Kidney (tissue), 22 donors: ENCODE measurements around the gene A4GNT. TPM values are rescaled to one million over a fixed set of nuclear protein-coding genes. Genes with fewer than 3 reads are reported as not detected.

Source experiments
- DNase-seq, 5 donors: peaks; one replicate each; pipeline ENCODE4 v3.0.0-alpha.2; 2013 to 2020
- FAIRE-seq: peaks from 2 replicates; lab custom pipeline; 2012; peaks lifted over from hg19 to GRCh38; lab: Jason Lieb, UNC
- H3K27ac ChIP-seq, 2 donors: one replicate each; pipeline ENCODE4 v1.7.0; 2013; ENCODE audit warnings: low read depth in 2 of 2, low read length in 2 of 2, inconsistent platforms in 1 of 2
- H3K27me3 ChIP-seq: one replicate; pipeline ENCODE4 v1.7.1; 2013; ENCODE audit warnings: low read length, inconsistent platforms; ENCODE audit not compliant: control insufficient read depth, insufficient read depth
- H3K36me3 ChIP-seq, 3 donors: one replicate each; pipeline versions ENCODE4 v1.7.0 to v1.7.1; 2013; ENCODE audit warnings: low read length in 3 of 3, control low read depth in 1 of 3, inconsistent platforms in 1 of 3; ENCODE audit not compliant: insufficient read depth in 3 of 3, control insufficient read depth in 2 of 3
- H3K4me1 ChIP-seq, 3 donors: one replicate each; pipeline versions ENCODE4 v1.7.0 to v1.7.1; 2013; ENCODE audit warnings: low read length in 3 of 3, inconsistent platforms in 1 of 3, low read depth in 1 of 3; ENCODE audit not compliant: control insufficient read depth in 2 of 3, insufficient read depth in 2 of 3
- H3K4me3 ChIP-seq, 3 donors: one replicate each; pipeline versions ENCODE4 v1.7.0 to v1.8.1; 2013; ENCODE audit warnings: low read length in 3 of 3, control low read depth in 1 of 3, inconsistent platforms in 1 of 3
- H3K9ac ChIP-seq, 3 donors: one replicate each; pipeline versions ENCODE4 v1.7.0 to v1.7.1; 2013; ENCODE audit warnings: low read length in 3 of 3, control low read depth in 1 of 3, inconsistent platforms in 1 of 3
- H3K9me3 ChIP-seq, 3 donors: one replicate each; pipeline versions ENCODE4 v1.7.0 to v1.7.1; 2013; ENCODE audit warnings: low read length in 3 of 3, control low read depth in 1 of 3, inconsistent platforms in 1 of 3; ENCODE audit not compliant: control insufficient read depth in 2 of 3, insufficient read depth in 1 of 3
- CTCF ChIP-seq: IDR thresholded peaks from 3 replicates; pipeline ENCODE4 v1.5.1; 2012; ENCODE audit warnings: mild to moderate bottlenecking, moderate library complexity, borderline replicate concordance; ENCODE audit not compliant: insufficient read depth; ENCODE audit errors: extremely low read depth
- intact Hi-C: fragments of 100-400 bp; cut with DNase I; formaldehyde crosslinking; loops from one replicate; pipeline ENCODE4 v1.11.1; 2022
- long read RNA-seq, 10 donors: library from polyadenylated mRNA in 1 of 10; unstranded in 1 of 10; transcript quantifications; one replicate each; pipeline ENCODE4 v2.0.0 and lab custom pipeline, GENCODE V29; 2021 to 2026
- polyA plus RNA-seq: library from polyadenylated mRNA; stranded (reverse); fragments of 350-450 nt; fragmentation: Illumina TruSeq; extraction: RNeasy Lipid Tissue Mini Kit (QIAGEN cat#74804); gene quantifications from one replicate; pipeline ENCODE4 v1.2.3, GENCODE V29; 2014; ENCODE audit warnings: low read depth, low replicate concordance; ENCODE audit not compliant: insufficient read depth
- total RNA-seq: library from RNA; stranded (reverse); fragmentation: NEBNext Ultra II Directional; extraction: Animal tissue kit (Norgen Biotek cat#: 25700); gene quantifications from one replicate; pipeline ENCODE4 v1.2.1, GENCODE V29; 2021
- donor health status: control.
- donor health status: control.
- donor health status: control.
- donor health status: control.
- donor health status: control.
- donor health status: DM: yes; HTN: yes; CAD: no.
- donor health status: Normal renal cell carcinoma (clear cell type).

A4GNT gene
- not detected for total RNA-seq
- polyA plus RNA-seq, result not detected
- long read RNA-seq, donor 1, result 0 reads
- long read RNA-seq, donor 2, result 0 reads
- long read RNA-seq, donor 3, result 0 reads
- long read RNA-seq, donor 4, partial matches to known transcripts, result 0 of 1 reads
- long read RNA-seq, donor 4, other reads (novel, unspliced or antisense), result 0 of 1 reads
- long read RNA-seq, donor 5, result 0 reads
- long read RNA-seq, donor 6, result 0 reads
- long read RNA-seq, donor 7, result 0 reads
- long read RNA-seq, donor 8, result 0 reads
- long read RNA-seq, donor 9, result 0 reads
- long read RNA-seq, donor 10, result 0 reads

- no peak within 1 kb of the TSS for H3K27ac ChIP-seq
- no peak within 1 kb of the TSS for H3K4me3 ChIP-seq
- TF ChIP-seq CTCF, result no peak
- no peaks in the 10 kb centered on the region for H3K36me3 ChIP-seq
- H3K27me3 ChIP-seq, result no peaks in the 10 kb centered on the region
- H3K9me3 ChIP-seq, result no peaks in the 10 kb centered on the region
- FAIRE-seq, result no peak
- H3K4me1 ChIP-seq, result no peaks in the 10 kb centered on the region
- peak in 2 of 5 donors; percentile 17 to 26 for DNase-seq
- intact Hi-C loops, result no loop called here
- H3K9ac ChIP-seq, result no peak within 1 kb of the TSS
Observed at GRCh38 chr3:138132239-138132638, at the start of gene A4GNT. Gene A4GNT (minus strand): TSS chr3:138132390. CDS start chr3:138131256, 1,134 bp downstream.

- H3K36me3 ChIP-seq, result no peaks in the 10 kb centered on the region
- DNase-seq, result peak in 2 of 5 donors; percentile 27 to 32
- H3K27me3 ChIP-seq, result no peaks in the 10 kb centered on the region
- no peaks in the 10 kb centered on the region for H3K4me1 ChIP-seq
- peak; percentile 39 for TF ChIP-seq CTCF
- H3K27ac ChIP-seq, result no peak overlapping the region
- intact Hi-C loops, result no loop called here
- peak; percentile 8 for FAIRE-seq
- H3K9me3 ChIP-seq, result no peaks in the 10 kb centered on the region
- no peak overlapping the region for H3K4me3 ChIP-seq
- H3K9ac ChIP-seq, result no peak overlapping the region
Observed at GRCh38 chr3:138180375-138181029, 48.3 kb upstream of the A4GNT start.

GRCh38 chr3:138174421-138175131, 42.4 kb upstream of the A4GNT start, which contains the start of gene DBR1:
Gene DBR1 (minus strand): TSS chr3:138174921. CDS start chr3:138174795, 126 bp downstream.
- peak; percentile 44 for FAIRE-seq
- H3K27ac ChIP-seq, result peak within 1 kb of the TSS; percentile 77 to 83
- H3K4me3 ChIP-seq, result peak within 1 kb of the TSS; percentile 76 to 98 (median 88)
- no peaks in the 10 kb centered on the region for H3K27me3 ChIP-seq
- intact Hi-C loops, result no loop called here
- peaks cover 0 to 11% (median 4%) of the 10 kb centered on the region in 3 donors for H3K4me1 ChIP-seq
- no peaks in the 10 kb centered on the region for H3K36me3 ChIP-seq
- peak; percentile 87 to 95 (median 92) for DNase-seq
- H3K9ac ChIP-seq, result peak within 1 kb of the TSS; percentile 60 to 86 (median 81)
- TF ChIP-seq CTCF, result no peak
- H3K9me3 ChIP-seq, result no peaks in the 10 kb centered on the region
